H1 (cell line): ENCODE measurements around the gene SLAMF1. TPM values are rescaled to one million over a fixed set of nuclear protein-coding genes. Genes with fewer than 3 reads are reported as not detected.

ENCODE experiments used
- FOSL1 ChIP-seq: IDR thresholded peaks from 2 replicates; pipeline ENCODE4 v1.6.1; 2011; ENCODE audit warnings: mild to moderate bottlenecking, low read depth, low read length, moderate library complexity; ENCODE audit not compliant: insufficient read depth
- GTF2F1 ChIP-seq: IDR thresholded peaks from 2 replicates; pipeline ENCODE4 v1.6.1; 2012; ENCODE audit warnings: low read depth, low read length, improper control_type of control experiment, borderline replicate concordance
- SIX5 ChIP-seq: IDR thresholded peaks from 2 replicates; pipeline ENCODE4 v1.6.1; 2011; ENCODE audit warnings: mild to moderate bottlenecking, low read depth, low read length
- polyA plus RNA-seq, 7 experiments: library from polyadenylated mRNA; depleted of rRNA in 3 of 7; stranded (reverse) in 5 of 7; unstranded in 2 of 7; fragments of >200 nt in 5 of 7; fragments of 200-250 nt in 2 of 7; gene quantifications; 1 replicate in 5 of 7; 2 replicates in 1 of 7; 4 replicates in 1 of 7; pipeline versions ENCODE4 v1.2.1 to v1.2.3, GENCODE V29; 2011 to 2013; ENCODE audit warnings: missing spikeins in 2 of 7, mixed read lengths in 2 of 7
- total RNA-seq: library from RNA; stranded (reverse); fragmentation: NEBNext Ultra II Directional; extraction: Animal tissue kit (Norgen Biotek cat#: 25700); gene quantifications from 2 replicates; pipeline ENCODE4 v1.2.1, GENCODE V29; 2021

The SLAMF1 gene
- total and polyA plus RNA-seq, 2 of the 8 experiments (the other 6 are each of a cell fraction or from before 2014, with no cell fraction given), result not detected

- TF ChIP-seq FOSL1, result no peak
- TF ChIP-seq SIX5, result no peak
- TF ChIP-seq GTF2F1, result no peak
- TF ChIP-seq, all 59 proteins: peak for 0
Observed at GRCh38 chr1:160658162-160658813, 11.4 kb upstream of the SLAMF1 start (continued).
